ENCODE data around the gene GKN1. TPM values are rescaled to one million over a fixed set of nuclear protein-coding genes. Genes with fewer than 3 reads are reported as not detected.

GKN1 gene
- polyA plus RNA-seq, 1 donor from 2014 or later = not detected

DNA sequence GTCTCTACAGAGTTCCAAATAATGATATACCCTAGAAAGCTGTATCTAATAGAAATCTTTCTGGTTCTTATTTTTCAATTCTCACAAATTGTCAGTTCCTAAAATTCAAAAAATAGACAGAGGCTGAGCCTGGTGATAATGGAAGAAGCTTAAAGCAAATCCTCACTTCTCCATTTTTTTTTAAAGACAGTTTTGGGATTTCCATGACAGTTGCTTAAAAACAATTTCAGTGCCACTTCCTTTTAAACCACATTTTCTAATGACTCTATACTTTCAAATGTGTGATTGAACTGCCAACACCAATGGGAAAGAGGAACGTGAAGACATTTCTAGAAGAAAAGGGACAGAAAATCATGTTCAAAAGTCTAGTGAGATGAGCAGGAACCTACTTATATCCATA lies 25.7 kb upstream of the GKN1 start:
- Histone ChIP-seq H3K4me3 (ENCODE audit: low read length) (no peak overlapping the region), H3K27me3 (ENCODE audit: insufficient read depth, low read depth, low read length) (no peaks in the 10 kb centered on the region), H3K36me3 (ENCODE audit: insufficient read depth, low read length) (no peaks in the 10 kb centered on the region), H4K20me1 (ENCODE audit: insufficient read depth) (no peaks in the 10 kb centered on the region), H3K9me2 (ENCODE audit: insufficient read depth, low read length) (no peaks in the 10 kb centered on the region), H3K4me2 (ENCODE audit: low read length) (no peak overlapping the region), H3K9me3 (ENCODE audit: low read length) (no peaks in the 10 kb centered on the region), H3K79me2 (replicated peaks; ENCODE audit: insufficient read depth, low read length) (no peaks in the 10 kb centered on the region), H3K9ac (ENCODE audit: low read length) (no peak overlapping the region), H2AFZ (ENCODE audit: low read depth, low read length) (no peak overlapping the region), H3F3A (ENCODE audit: insufficient read depth, low read length, poor library complexity, severe bottlenecking) (no peaks in the 10 kb centered on the region), H3K27ac (ENCODE audit: low read length) (no peak overlapping the region)
- TF ChIP-seq POLR2AphosphoS5 (IDR thresholded peaks at IDR 0.05) = no peak
- no peak for TF ChIP-seq RAD21 (conservative IDR thresholded peaks at IDR 0.05)
- TF ChIP-seq REST (IDR thresholded peaks at IDR 0.05; ENCODE audit: borderline replicate concordance) = no peak
- TF ChIP-seq TAF1 (IDR thresholded peaks at IDR 0.05; ENCODE audit: low read depth) = no peak
- TF ChIP-seq EP300 (conservative IDR thresholded peaks at IDR 0.05; ENCODE audit: poor library complexity, severe bottlenecking) = no peak
- TF ChIP-seq SMC3 (conservative IDR thresholded peaks at IDR 0.05; ENCODE audit: poor library complexity) = no peak
- TF ChIP-seq, protein P1, sequence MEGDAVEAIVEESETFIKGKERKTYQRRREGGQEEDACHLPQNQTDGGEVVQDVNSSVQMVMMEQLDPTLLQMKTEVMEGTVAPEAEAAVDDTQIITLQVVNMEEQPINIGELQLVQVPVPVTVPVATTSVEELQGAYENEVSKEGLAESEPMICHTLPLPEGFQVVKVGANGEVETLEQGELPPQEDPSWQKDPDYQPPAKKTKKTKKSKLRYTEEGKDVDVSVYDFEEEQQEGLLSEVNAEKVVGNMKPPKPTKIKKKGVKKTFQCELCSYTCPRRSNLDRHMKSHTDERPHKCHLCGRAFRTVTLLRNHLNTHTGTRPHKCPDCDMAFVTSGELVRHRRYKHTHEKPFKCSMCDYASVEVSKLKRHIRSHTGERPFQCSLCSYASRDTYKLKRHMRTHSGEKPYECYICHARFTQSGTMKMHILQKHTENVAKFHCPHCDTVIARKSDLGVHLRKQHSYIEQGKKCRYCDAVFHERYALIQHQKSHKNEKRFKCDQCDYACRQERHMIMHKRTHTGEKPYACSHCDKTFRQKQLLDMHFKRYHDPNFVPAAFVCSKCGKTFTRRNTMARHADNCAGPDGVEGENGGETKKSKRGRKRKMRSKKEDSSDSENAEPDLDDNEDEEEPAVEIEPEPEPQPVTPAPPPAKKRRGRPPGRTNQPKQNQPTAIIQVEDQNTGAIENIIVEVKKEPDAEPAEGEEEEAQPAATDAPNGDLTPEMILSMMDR (IDR thresholded peaks at IDR 0.05; ENCODE audit: poor library complexity, severe bottlenecking) = no peak

DNA sequence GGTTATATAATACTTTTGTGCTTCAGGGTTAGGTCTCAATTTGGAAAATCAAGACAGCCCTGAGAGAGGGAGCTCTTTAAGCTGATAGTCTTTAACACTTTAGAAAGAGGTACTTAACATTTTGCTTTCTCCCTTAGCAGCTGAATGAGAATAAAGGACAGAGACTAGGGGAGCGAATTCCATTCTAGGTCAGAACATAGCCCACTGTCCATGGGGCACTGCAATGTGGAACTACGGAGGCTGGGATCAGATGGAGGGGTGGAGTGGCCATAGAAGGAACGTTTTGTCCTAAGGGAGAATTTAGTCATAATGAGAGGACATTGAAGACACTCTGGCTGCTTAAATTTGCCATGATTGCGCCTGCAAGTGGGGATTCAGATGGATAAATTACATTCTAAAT lies 22.5 kb upstream of the GKN1 start:
- Histone ChIP-seq H3K79me2 (replicated peaks; ENCODE audit: insufficient read depth, low read length) (no peaks in the 10 kb centered on the region), H2AFZ (ENCODE audit: low read depth, low read length) (no peak overlapping the region), H3K27ac (ENCODE audit: low read length) (no peak overlapping the region), H3K9me3 (ENCODE audit: low read length) (no peaks in the 10 kb centered on the region), H3K4me3 (ENCODE audit: low read length) (no peak overlapping the region), H3K9ac (ENCODE audit: low read length) (no peak overlapping the region), H3F3A (ENCODE audit: insufficient read depth, low read length, poor library complexity, severe bottlenecking) (no peaks in the 10 kb centered on the region), H3K27me3 (ENCODE audit: insufficient read depth, low read depth, low read length) (no peaks in the 10 kb centered on the region), H3K36me3 (ENCODE audit: insufficient read depth, low read length) (no peaks in the 10 kb centered on the region), H4K20me1 (ENCODE audit: insufficient read depth) (no peaks in the 10 kb centered on the region), H3K9me2 (ENCODE audit: insufficient read depth, low read length) (no peaks in the 10 kb centered on the region), H3K4me2 (ENCODE audit: low read length) (no peak overlapping the region)
- TF ChIP-seq TAF1 (IDR thresholded peaks at IDR 0.05; ENCODE audit: low read depth) = no peak
- no peak for TF ChIP-seq EP300 (conservative IDR thresholded peaks at IDR 0.05; ENCODE audit: poor library complexity, severe bottlenecking)

- Histone ChIP-seq H3K9ac (ENCODE audit: low read length) (no peak within 1 kb of the TSS), H2AFZ (ENCODE audit: low read depth, low read length) (no peak within 1 kb of the TSS), H3K27ac (ENCODE audit: low read length) (no peak within 1 kb of the TSS), H3K9me2 (ENCODE audit: insufficient read depth, low read length) (no peaks in the 10 kb centered on the region), H3F3A (ENCODE audit: insufficient read depth, low read length, poor library complexity, severe bottlenecking) (no peaks in the 10 kb centered on the region), H4K20me1 (ENCODE audit: insufficient read depth) (no peaks in the 10 kb centered on the region), H3K27me3 (ENCODE audit: insufficient read depth, low read depth, low read length) (no peaks in the 10 kb centered on the region), H3K79me2 (replicated peaks; ENCODE audit: insufficient read depth, low read length) (no peaks in the 10 kb centered on the region), H3K4me3 (ENCODE audit: low read length) (no peak within 1 kb of the TSS), H3K36me3 (ENCODE audit: insufficient read depth, low read length) (no peaks in the 10 kb centered on the region), H3K9me3 (ENCODE audit: low read length) (no peaks in the 10 kb centered on the region), H3K4me2 (ENCODE audit: low read length) (no peak within 1 kb of the TSS)
- TF ChIP-seq MXI1 (conservative IDR thresholded peaks at IDR 0.05; ENCODE audit: poor library complexity, severe bottlenecking) (no peak), POLR2AphosphoS5 (IDR thresholded peaks at IDR 0.05) (no peak), RAD21 (conservative IDR thresholded peaks at IDR 0.05) (no peak), REST (IDR thresholded peaks at IDR 0.05; ENCODE audit: borderline replicate concordance) (no peak), EP300 (conservative IDR thresholded peaks at IDR 0.05; ENCODE audit: poor library complexity, severe bottlenecking) (no peak), TAF1 (IDR thresholded peaks at IDR 0.05; ENCODE audit: low read depth) (no peak), SMC3 (conservative IDR thresholded peaks at IDR 0.05; ENCODE audit: poor library complexity) (no peak), EZH2 (IDR thresholded peaks at IDR 0.05; ENCODE audit: borderline replicate concordance, insufficient read depth, low read length, poor library complexity, severe bottlenecking) (no peak)
- TF ChIP-seq, protein P1 (IDR thresholded peaks at IDR 0.05; ENCODE audit: poor library complexity, severe bottlenecking) = no peak
These were observed 21.4 kb upstream of the GKN1 start, which contains the start of gene GKN2 for GRCh38 chr2:68952887-68953521. TSS of gene GKN2 (minus strand) at chr2:68952893. CDS start at chr2:68952861, 32 bp downstream.
